ENCODE results near the gene TRAF3IP3. TPM values are rescaled to one million over a fixed set of nuclear protein-coding genes. Genes with fewer than 3 reads are reported as not detected.

The TRAF3IP3 gene
- total RNA-seq, 1 experiment from 2014 or later: not detected

DNA sequence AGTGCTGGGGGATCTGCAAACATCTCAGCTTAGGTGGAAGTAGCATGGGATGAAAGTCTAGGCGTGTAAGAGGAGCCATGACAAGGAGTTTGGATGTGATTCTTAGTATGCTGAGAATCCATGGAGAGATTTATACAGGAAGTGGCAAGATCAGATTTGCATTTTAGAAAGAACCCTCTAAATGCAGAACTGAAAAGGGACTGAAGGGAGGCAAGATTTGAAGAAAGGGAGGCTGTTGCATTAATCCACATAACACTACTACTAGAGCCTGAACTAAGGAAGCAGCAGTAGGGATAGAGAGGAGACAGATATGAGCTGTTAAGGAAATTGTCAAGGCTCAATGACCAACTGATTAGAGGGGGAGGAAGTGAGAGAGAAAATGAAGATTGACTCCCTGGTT is 18.7 kb downstream of the TRAF3IP3 start:
- Histone ChIP-seq H4K20me1 (ENCODE audit: control insufficient read depth, insufficient read depth, insufficient read length) (peaks cover 3% of the 10 kb centered on the region), H4K5ac (ENCODE audit: insufficient read length, low read depth, low read length) (no peak overlapping the region), H2BK12ac (ENCODE audit: insufficient read length, low read depth, low read length) (no peak overlapping the region), H3K23me2 (ENCODE audit: insufficient read length, low read depth, low read length, poor library complexity, severe bottlenecking) (no peaks in the 10 kb centered on the region), H3K4me2 (ENCODE audit: insufficient read depth, insufficient read length, low read length) (no peak overlapping the region), H3K9me3 (ENCODE audit: control insufficient read depth, low read depth, low read length) (no peaks in the 10 kb centered on the region), H3K18ac (ENCODE audit: insufficient read length, low read depth, low read length) (no peak overlapping the region), H2AFZ (ENCODE audit: low read length) (no peak overlapping the region), H3K79me1 (ENCODE audit: insufficient read depth, low read depth, low read length, poor library complexity, severe bottlenecking) (no peaks in the 10 kb centered on the region), H3K14ac (ENCODE audit: insufficient read depth, low read length) (no peak overlapping the region), H3K79me2 (ENCODE audit: insufficient read depth, low read length) (no peaks in the 10 kb centered on the region), H3K9ac (ENCODE audit: extremely low read depth, insufficient read length, low read length) (no peak overlapping the region), H3K27me3 (ENCODE audit: insufficient read depth, low read length) (no peaks in the 10 kb centered on the region), H3K4me1 (ENCODE audit: insufficient read depth, low read length) (no peaks in the 10 kb centered on the region), H4K8ac (replicated peaks; ENCODE audit: insufficient read length, low read depth, low read length) (no peak overlapping the region), H2BK120ac (ENCODE audit: low read depth, low read length, poor library complexity, severe bottlenecking) (no peak overlapping the region), H3T11ph (ENCODE audit: low read length) (no peak overlapping the region), H2BK5ac (ENCODE audit: insufficient read length, low read length) (no peak overlapping the region), H3K56ac (ENCODE audit: insufficient read length, low read depth, low read length) (no peak overlapping the region), H2BK15ac (ENCODE audit: low read depth, low read length) (no peak overlapping the region), H2AK5ac (ENCODE audit: insufficient read length, low read length) (no peak overlapping the region), H3K4ac (ENCODE audit: low read depth, low read length) (no peak overlapping the region), H4K91ac (ENCODE audit: insufficient read length, low read depth, low read length) (no peak overlapping the region), H3K27ac (ENCODE audit: insufficient read length, low read depth, low read length) (no peak overlapping the region), H2BK20ac (ENCODE audit: low read depth, low read length, poor library complexity, severe bottlenecking) (no peak overlapping the region), H3K23ac (ENCODE audit: insufficient read length, low read depth, low read length) (no peak overlapping the region)
- H3K27me3 Mint-ChIP-seq (ENCODE audit: low read depth): peaks cover 6% of the 10 kb centered on the region; the same call in 1 of the 2 replicates
- no peak overlapping the region for H3K27ac Mint-ChIP-seq
- no peak for DNase-seq
- no peak for TF ChIP-seq CTCF (conservative IDR thresholded peaks at IDR 0.05)
- H3K4me1 Mint-ChIP-seq: peaks cover 0 to 2% of the 10 kb centered on the region in 2 experiments; a peak in 1 of 4 replicates
- no peaks in the 10 kb centered on the region for H3K9me3 Mint-ChIP-seq
- WGBS (ENCODE audit: extremely low coverage, insufficient read length, low lambda C conversion rate): no CpG with 5 or more reads among the region's 1 CpG
- no peak overlapping the region for H3K4me3 Mint-ChIP-seq
- H3K36me3 Mint-ChIP-seq (ENCODE audit: insufficient read depth in 1 of 3, low read depth in 3 of 3): no peaks in the 10 kb centered on the region
